Heart left ventricle (tissue), 13 donors: ENCODE measurements around the gene SDR9C7.

Experiments used
- POLR2A ChIP-seq, 2 donors: fragments of 450-650 bp; IDR thresholded peaks; one replicate each; pipeline ENCODE4 v1.6.1; 2017; ENCODE audit warnings: antibody characterized with exemption in 2 of 2, mild to moderate bottlenecking in 2 of 2, moderate library complexity in 2 of 2
- TF ChIP-seq, protein P1 (sequence below), 12 donors: fragments of 200-600 bp; sonication (generic) in 4 of 12; IDR thresholded peaks; one replicate each; pipeline versions ENCODE4 v1.5.0 to v1.8.0; 2018 to 2022; ENCODE audit warnings: antibody characterized with exemption in 12 of 12, mild to moderate bottlenecking in 5 of 12
- donor health status: ischemic (EF 13 %, LVEDD 7.1; RV severe dilation, severe dysfunction).
- donor health status: DM: no; HTN: yes; CAD: no.
- donor health status: DM: no; HTN: no; CAD: no.
- donor health status: ischemic (EF 25% LVEDD 6.9; RV normal size, moderate dysfunction).
- donor health status: ischemic (EF 25% LVEDD 5.7; RV mildly dilated, moderate dysfunction).
- donor health status: ischemic (EF 35%, LVEDD 5.7; RV mildly dilated, moderate dysfunction).
- donor health status: nonischemic (EF 11% LVEDD 7.7; RV severe dilation, severe dysfunction).
- donor health status: DM: yes; HTN: yes; CAD: no.
- donor health status: PGD.
- donor health status: ischemic (EF 29% LVEDD 5.4; RV normal size, mild dysfunction).
- donor health status: nonischemic (EF 23%, LVEDD 6.1; RV moderate dilation, normal function).

DNA sequence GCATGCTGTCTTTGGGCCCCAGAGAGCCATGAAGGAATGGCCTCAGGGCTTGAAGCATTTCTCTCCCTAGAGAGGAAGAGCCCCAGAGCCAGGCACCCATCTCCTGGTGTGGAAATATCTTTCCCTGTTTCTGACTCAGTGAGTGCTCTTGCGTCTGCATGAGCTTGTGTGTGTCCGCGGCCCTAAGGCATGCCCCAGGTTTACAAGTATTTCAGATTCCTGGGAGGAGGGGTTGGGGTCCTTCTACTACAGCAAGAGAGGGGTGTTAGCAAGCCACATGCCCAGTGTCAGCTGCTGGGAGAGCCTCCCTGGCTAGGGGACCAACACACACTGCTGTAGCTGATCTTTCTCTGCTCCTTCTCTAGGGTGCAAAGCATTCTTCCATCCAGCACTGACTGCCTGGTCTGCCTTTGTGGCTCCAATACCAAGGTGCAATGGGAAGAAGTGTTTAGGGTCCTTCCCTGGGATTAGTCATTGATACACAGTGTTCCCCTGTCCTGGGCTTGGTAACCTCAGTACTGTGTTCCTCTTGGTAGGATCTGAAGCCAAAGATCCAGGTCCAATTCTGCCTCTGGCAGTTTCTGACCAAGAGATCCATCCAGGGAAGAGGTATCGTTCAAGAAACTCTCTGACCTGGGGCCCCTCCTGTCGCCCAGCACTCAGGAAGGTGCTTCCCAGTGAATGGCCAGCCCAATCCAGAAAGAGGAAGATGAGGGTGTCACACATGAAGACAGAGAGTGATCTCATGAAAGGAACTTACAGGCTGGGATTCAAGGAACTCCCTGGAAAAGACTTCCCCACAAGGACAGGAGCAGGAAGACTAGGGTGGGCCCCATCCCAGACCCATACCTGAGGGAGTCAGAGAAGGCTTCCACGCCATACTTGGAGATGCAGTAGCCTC, 20.1 kb upstream of the SDR9C7 start:
- no peak for TF ChIP-seq POLR2A (IDR thresholded peaks at IDR 0.05)
- TF ChIP-seq, protein P1, sequence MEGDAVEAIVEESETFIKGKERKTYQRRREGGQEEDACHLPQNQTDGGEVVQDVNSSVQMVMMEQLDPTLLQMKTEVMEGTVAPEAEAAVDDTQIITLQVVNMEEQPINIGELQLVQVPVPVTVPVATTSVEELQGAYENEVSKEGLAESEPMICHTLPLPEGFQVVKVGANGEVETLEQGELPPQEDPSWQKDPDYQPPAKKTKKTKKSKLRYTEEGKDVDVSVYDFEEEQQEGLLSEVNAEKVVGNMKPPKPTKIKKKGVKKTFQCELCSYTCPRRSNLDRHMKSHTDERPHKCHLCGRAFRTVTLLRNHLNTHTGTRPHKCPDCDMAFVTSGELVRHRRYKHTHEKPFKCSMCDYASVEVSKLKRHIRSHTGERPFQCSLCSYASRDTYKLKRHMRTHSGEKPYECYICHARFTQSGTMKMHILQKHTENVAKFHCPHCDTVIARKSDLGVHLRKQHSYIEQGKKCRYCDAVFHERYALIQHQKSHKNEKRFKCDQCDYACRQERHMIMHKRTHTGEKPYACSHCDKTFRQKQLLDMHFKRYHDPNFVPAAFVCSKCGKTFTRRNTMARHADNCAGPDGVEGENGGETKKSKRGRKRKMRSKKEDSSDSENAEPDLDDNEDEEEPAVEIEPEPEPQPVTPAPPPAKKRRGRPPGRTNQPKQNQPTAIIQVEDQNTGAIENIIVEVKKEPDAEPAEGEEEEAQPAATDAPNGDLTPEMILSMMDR (IDR thresholded peaks at IDR 0.05): no peak
